GM20431 (cell line): Measurements from ENCODE around the gene DLGAP4.

Experiments used
- in situ Hi-C: fragments of 300-500 bp; cut with MseI, MboI; formaldehyde crosslinking; loops from one replicate; pipeline ENCODE4 v1.15.0; 2020; ENCODE audit warnings: low sequenced_read_pairs; ENCODE audit not compliant: unreplicated experiment

DLGAP4 gene

GRCh38 chr20:36274181-36274841 lies 31.8 kb upstream of the DLGAP4 start:
- in situ Hi-C loops: no loop called here

DNA sequence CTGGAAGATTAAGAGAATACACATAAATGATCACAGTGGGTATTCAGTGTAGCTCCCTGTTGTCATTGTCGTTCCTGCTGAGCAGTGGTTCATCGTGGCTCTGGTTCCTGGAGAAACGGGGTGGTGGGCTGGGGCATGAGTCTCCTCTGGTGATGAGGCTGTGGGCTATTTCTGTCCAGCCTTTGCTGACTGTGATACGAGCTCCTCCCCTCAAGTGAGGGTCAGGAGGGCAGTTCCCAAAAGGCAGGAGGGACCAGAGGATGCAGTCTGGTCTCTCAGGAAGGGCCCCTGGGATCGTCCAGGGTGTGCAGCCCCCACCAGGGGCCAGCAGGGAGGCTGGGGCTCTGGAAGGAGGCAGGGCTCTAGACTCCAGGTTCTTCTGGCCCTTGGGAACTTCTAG lies 31.1 kb upstream of the DLGAP4 start:
- in situ Hi-C loops: no loop called here

DNA sequence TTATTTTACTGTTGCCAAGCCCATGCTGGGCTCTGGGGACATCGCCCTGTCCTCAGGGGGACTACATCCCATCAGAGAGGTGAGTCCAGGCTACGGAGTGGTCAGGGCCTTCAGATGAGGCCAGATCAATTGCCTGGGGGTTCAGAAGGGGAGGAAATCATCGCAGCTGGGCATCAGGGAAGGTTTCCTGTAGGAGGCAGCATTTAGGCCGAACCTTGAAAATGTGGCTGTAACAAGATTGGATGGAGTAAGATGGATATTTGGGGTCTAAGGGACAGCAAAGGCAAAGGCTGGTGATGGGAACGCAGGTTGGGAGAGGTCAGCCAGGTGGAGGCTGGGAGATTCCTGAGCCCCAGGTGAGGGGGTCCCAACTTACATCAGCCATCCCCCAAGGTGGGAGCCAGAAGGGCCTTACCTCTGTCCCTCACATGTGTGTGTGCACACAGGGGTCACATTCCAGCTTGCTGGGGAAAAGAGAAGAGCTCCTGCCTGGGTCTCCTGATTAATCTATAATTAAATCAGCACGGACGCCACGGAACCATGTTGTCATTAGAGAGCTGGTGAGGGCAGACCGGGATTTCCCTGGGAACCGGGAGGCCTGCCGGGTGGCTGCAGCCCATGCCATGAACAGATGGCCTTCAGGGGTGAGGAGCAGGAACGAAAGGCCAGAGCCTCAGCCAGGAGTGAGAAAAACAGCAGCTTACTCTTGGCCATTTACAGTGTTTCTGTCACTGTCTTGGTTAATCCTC lies 30.5 kb upstream of the DLGAP4 start:
- in situ Hi-C loops: no loop called here

DNA sequence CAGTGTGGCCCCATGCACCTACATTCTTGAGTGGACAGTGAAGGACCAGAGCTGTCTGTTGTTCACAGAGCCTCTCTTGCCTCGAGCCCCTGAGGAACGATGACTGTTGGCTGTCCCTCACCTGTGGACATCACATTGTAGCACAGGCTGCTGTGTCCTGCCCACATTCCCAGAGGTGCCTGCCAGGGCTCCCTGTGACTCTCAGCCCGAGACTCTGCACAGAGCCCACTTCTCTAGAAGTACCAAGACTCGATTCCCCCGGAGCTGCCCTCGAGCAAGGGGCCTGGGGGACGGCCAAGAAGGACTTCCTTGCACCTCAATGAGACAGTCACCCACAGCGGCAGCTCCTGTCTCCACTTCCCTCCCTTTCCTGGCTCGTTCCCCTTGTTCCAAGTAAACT lies 28.6 kb upstream of the DLGAP4 start:
- in situ Hi-C loops: no loop called here

DNA sequence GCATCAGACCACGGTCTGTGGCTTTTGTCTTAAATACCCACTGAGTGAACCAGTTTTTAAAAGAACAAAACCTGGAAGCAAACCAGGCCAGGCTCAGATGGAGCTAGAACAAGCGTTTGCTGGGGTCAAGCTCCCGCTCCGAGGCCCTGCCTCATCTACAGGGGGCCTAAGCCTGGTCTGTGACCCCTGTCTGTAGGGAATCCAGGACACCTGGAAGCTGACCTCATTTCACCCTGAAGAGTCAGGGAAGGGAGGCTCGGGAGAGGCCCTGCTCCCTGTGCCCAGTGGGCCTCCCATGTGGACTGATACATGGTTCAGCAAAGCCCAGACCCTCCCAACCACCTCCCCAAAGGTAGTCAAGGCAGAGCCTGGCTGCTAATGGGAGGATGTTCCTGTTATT lies 26.8 kb upstream of the DLGAP4 start:
- in situ Hi-C loops: no loop called here

DNA sequence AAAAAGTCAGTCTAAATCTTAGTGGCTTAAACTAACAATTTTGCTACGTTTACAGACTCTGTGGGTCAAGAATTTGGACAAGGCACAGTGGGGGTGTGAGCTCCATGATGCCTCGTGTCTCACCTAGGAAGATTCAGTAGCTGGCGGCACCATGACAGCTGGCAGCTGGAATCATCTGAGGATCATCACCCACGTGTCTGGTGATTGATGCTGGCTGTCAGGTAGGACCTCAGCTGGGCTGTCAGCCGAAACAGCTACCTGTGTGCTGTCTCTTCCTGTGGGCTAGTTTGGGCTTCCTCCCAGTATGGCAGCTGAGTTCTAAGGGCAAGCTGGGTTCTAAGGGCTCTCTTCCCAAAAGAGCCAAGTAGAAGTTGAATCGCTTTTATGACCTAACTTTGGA lies 26.4 kb upstream of the DLGAP4 start:
- in situ Hi-C loops: no loop called here

- in situ Hi-C loops: no loop called here
These were observed 24.3 kb upstream of the DLGAP4 start for GRCh38 chr20:36281785-36282380.

GRCh38 chr20:36284751-36285150 lies 21.4 kb upstream of the DLGAP4 start:
- in situ Hi-C loops: no loop called here

DNA sequence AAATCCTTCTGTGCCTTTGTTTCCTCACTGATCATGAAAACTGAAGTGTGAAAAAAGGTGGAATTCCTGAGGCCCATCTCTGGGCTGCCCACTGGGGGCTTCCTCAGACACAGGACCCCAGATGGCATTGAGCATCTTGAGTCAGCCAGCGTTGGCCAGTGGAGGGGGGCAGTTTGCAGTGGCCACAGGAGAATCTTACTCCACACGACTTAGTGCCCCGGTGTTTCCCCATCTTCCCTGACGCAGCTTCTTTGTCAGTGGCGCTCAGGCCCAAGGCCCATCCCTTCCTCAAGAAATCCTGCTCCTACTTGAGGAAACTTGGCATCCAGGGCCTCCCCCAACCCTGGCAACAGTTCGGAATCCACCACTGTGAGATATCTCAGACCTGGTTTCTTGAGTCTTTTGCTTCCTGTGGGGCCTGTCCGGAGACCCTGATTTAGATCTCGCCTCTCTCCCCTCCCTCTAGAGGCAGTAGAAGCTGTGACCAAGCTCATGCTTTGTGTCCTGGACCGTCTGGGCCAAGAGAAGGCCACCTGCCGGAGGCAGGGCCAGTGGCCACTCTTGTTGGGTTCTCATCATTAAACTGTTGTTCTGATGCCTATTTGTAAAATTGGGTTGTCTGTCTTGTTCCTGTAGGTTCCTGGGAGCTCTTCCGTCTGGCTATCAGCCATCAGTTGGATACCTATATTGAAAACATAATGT lies 20.2 kb upstream of the DLGAP4 start:
- in situ Hi-C loops: no loop called here

DNA sequence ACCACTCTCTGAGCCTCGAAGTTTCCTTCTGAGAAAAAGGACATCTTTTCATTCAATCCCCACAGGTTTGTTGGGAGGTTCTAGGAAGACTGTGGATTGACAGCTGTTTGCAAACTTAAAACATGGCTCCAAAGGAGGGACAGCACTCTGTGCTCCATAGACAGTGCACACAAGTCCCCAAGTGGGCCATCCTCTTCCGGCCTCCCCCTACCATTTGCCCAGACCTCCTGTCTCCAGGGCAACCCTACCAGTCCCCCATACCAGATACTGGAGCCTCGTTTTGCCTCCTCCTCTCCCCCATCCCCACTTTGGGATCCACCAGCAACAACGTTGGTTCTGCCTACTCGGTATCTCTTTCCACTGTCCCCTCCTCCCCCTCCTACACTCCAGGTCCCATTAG lies 8.5 kb upstream of the DLGAP4 start:
- in situ Hi-C loops: no loop called here

DNA sequence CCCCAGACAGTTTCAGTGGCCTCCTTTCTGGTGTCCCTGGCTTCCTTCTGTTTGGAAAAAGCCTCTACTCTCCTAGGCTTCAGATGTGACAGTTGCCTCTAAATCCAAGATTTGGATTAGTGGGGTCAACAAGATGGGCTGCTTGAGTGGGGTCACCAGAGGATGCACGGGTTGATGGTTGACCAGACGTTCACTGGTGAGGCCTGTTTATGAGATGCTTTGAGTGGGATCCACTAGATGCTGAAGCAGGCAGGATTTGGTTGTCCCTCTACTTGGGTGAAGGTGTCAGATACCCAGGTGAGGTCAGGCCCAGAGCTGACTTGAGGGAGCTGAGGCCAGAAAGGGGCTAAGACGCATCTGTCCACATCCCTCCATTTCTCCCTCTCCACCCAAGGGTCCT lies 8.1 kb upstream of the DLGAP4 start:
- in situ Hi-C loops: no loop called here

DNA sequence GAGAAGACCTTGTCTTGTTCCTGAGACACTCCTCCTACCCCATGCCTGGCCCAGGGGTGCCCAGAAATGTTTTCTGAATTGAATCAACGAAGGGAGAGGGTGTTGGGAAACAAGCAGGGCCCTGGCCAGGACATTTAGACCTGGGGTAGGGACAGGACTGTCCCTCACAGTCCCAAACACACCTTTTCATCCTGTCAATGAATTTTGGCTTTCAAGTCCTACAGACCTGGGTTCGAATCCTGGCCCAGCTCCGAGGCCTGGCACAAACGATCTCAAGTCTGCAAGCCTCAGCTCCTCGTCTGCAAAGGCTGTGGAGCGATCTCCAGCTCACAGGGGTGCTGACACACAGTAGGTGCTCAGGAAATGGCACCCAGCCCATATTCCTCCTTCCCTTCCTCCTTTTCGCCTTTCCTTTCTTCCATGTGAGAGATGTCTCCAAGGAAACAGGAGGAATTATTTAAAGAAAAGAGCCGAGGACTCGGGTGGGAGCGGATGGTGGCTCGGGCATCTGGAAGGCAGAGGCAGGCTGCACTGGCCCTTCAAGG lies 7.3 kb upstream of the DLGAP4 start:
- in situ Hi-C loops: no loop called here

- in situ Hi-C loops: no loop called here
These were observed 6.7 kb upstream of the DLGAP4 start for GRCh38 chr20:36299459-36299858.

GRCh38 chr20:36301359-36302119 lies 4.6 kb upstream of the DLGAP4 start:
- in situ Hi-C loops: no loop called here

- in situ Hi-C loops: no loop called here
These were observed 3.0 kb upstream of the DLGAP4 start for GRCh38 chr20:36303020-36303595.

DNA sequence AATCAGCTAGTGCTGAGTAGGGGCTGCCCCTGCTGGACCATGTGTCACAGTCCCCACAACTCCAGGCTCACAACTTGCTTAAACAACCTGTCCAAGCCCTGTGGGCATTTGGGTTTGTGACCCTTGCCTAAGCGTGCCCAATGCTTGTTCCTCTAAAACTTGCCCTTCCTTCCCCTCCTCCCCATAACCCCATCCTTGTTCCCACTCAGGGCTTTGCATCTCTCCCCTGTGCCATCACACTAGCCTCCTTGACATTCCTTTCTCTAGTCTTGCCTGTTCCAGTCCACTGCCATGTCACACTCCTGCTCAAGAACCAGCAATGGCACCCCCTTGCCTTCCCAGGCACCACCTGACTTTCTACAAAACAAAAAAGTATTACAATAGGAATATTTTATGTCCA lies 2.3 kb upstream of the DLGAP4 start:
- in situ Hi-C loops: no loop called here

DNA sequence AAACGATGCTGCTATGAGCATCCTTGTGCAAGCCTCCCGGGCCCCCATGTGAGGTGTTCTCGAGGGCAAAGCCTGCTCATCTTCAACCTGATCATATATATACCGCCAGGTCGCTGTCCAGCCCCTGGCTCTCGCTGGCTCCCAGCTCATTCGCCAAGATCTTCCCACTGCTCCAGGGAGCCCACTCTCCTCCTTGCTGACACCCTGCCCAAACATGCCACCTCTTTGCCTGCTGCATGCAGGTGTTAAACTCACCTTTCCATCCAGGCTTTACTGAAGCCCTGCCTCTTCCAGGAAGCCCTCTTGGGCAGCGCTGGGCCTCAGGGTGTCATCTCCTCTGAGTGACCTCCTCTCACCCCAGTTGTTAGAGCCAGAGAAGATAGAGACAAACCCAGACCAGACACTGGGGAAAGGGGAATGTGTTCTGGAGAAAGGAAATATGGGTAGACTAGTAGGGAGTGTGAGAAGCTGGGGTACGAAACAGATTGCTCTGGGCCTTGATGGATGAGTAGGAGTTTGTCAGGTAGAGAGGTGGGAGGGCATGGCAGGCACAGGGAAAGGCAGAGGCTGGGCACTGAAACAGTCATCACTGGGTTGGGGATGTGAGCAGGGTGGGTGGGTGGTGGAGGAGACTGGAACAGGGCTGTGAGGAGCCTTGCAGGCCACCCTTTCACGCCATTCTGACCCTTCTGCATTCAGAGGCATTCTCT lies 1.2 kb upstream of the DLGAP4 start:
- in situ Hi-C loops: no loop called here

DNA sequence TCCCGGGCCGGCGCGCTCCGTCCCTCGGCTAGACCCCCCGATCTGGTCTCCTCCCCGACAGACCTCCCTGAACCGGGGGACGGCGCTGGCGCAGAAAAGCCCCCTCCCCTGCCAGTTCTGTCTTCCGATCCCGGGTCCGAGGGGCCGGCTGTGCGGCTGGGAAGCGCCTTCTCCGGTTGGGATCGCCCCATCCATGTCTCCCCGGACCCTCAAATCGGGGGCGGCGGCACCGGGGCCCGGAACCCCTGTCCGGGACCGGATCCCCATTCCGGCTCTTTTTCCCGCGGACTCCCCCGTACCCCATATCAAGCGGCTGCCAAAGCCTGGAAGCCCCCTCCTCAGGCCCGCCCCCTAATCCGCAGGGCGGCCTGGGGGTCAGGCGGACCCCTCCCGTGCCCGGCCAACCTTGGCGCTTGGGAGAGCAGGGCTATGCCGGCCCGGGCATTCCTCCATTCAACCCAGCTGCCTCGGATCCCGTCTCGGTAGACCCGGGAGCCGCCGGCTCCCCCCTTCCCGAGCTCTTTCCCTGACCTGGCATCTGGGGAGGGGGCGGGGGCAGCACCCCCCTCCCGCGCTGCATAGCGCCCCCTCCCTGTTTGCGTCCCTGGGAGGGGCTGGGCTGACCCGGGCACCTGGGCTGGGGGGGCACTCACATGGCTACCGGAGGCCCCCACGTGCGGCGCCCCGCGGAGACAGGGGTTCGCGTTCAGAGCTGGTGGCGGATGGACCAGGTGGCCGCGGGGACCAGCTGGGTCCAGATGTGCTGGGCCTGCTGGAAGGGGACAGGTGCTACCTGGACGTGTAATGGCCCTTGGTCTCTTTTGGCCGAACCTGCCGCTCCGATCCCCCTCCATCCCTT lies 643 bp downstream of the DLGAP4 start:
- in situ Hi-C loops: no loop called here
